Endothelial cell of umbilical vein (primary cell): Measurements from ENCODE around the gene MAG. TPM values are rescaled to one million over a fixed set of nuclear protein-coding genes. Genes with fewer than 3 reads are reported as not detected.

Source experiments
- BruUV-seq: library from RNA; stranded (reverse); fragments of 400-500 nt; replicated peaks from 2 replicates; lab custom pipeline; 2021; lab: Mats Ljungman, UMichigan
- CTCF ChIA-PET: fragments of 300-600, 350-600 bp; sonication (Branson Sonifier 250); formaldehyde crosslinking; loops from one replicate; lab custom pipeline; 2021; ENCODE audit warnings: antibody characterized with exemption, inconsistent platforms; lab: Charles Lee
- POLR2A ChIA-PET: fragments of 300-600, 350-600 bp; sonication (Branson Sonifier 250); formaldehyde crosslinking; loops from one replicate; lab custom pipeline; 2021; ENCODE audit warnings: antibody characterized with exemption, inconsistent platforms; lab: Charles Lee
- DNase-seq: peaks from one replicate; pipeline ENCODE4 v3.0.0-alpha.2; 2011; ENCODE audit warnings: low read depth, low spot score
- FAIRE-seq: peaks from 2 replicates; lab custom pipeline; 2011; peaks lifted over from hg19 to GRCh38; lab: Jason Lieb, UNC
- H2AFZ ChIP-seq: 2 replicates; pipeline ENCODE4 v1.6.0; 2012; ENCODE audit warnings: low read depth, low read length, control low read depth, inconsistent platforms
- H3K27ac ChIP-seq: 2 replicates; pipeline ENCODE4 v1.5.1; 2011; ENCODE audit warnings: low read depth, mild to moderate bottlenecking, control low read depth, low read length, moderate library complexity; ENCODE audit not compliant: insufficient read depth
- H3K27me3 ChIP-seq, 2 experiments: 2 replicates each; pipeline versions ENCODE4 v1.6.0 to v1.6.1; 2011; ENCODE audit warnings: low read length in 2 of 2, mixed read lengths in 1 of 2; ENCODE audit not compliant: control insufficient read depth in 2 of 2, insufficient read depth in 2 of 2
- H3K36me3 ChIP-seq, 2 experiments: 2 replicates in 1 of 2; 3 replicates in 1 of 2; pipeline ENCODE4 v1.5.1; 2011; ENCODE audit warnings: low read length in 2 of 2, mild to moderate bottlenecking in 1 of 2, moderate library complexity in 1 of 2; ENCODE audit not compliant: control insufficient read depth in 2 of 2, insufficient read depth in 2 of 2; ENCODE audit errors: extremely low read depth in 1 of 2
- H3K4me1 ChIP-seq: 3 replicates; pipeline ENCODE4 v1.5.1; 2011; ENCODE audit warnings: mild to moderate bottlenecking, low read length; ENCODE audit not compliant: control insufficient read depth, insufficient read depth; ENCODE audit errors: extremely low read depth
- H3K4me2 ChIP-seq: 2 replicates; pipeline ENCODE4 v1.6.1; 2011; ENCODE audit warnings: low read length, control low read depth, mixed read lengths; ENCODE audit not compliant: insufficient read depth
- H3K4me3 ChIP-seq, 3 experiments: fragments of 200-600 bp in 1 of 3; sonication (generic), shearing (Covaris generic) in 1 of 3; replicated peaks in 1 of 3; 2 replicates each; pipeline ENCODE4 v1.5.1; 2011 to 2016; ENCODE audit warnings: control low read depth in 3 of 3, low read length in 3 of 3, mild to moderate bottlenecking in 2 of 3, inconsistent platforms in 1 of 3, low read depth in 1 of 3, moderate library complexity in 1 of 3; ENCODE audit not compliant: insufficient read depth in 1 of 3
- H3K79me2 ChIP-seq: 2 replicates; pipeline ENCODE4 v1.6.0; 2012; ENCODE audit warnings: low read length, inconsistent platforms; ENCODE audit not compliant: control insufficient read depth, insufficient read depth
- H3K9ac ChIP-seq: replicated peaks from 2 replicates; pipeline ENCODE3; 2011; ENCODE audit warnings: low read length, control low read depth; ENCODE audit not compliant: insufficient read depth; ENCODE audit errors: extremely low read depth
- H3K9me1 ChIP-seq: replicated peaks from 3 replicates; pipeline ENCODE4 v1.6.0; 2011; ENCODE audit warnings: mild to moderate bottlenecking, low read length; ENCODE audit not compliant: control insufficient read depth, insufficient read depth; ENCODE audit errors: extremely low read depth
- H3K9me3 ChIP-seq: replicated peaks from 2 replicates; pipeline ENCODE4 v1.5.1; 2012; ENCODE audit warnings: low read length, inconsistent platforms; ENCODE audit not compliant: control insufficient read depth, insufficient read depth
- H4K20me1 ChIP-seq: replicated peaks from 2 replicates; pipeline ENCODE3; 2011; ENCODE audit warnings: mild to moderate bottlenecking, low read length; ENCODE audit not compliant: control insufficient read depth, insufficient read depth; ENCODE audit errors: extremely low read depth
- EZH2 ChIP-seq: IDR thresholded peaks from 2 replicates; pipeline ENCODE4 v1.6.1; 2012; ENCODE audit warnings: borderline replicate concordance, low read depth, mild to moderate bottlenecking, moderate library complexity, low read length, inconsistent platforms; ENCODE audit not compliant: severe bottlenecking
- FOS ChIP-seq: IDR thresholded peaks from 2 replicates; pipeline ENCODE4 v1.6.1; 2011; ENCODE audit warnings: mild to moderate bottlenecking, low read length, moderate library complexity, borderline replicate concordance; ENCODE audit not compliant: insufficient read depth
- GATA2 ChIP-seq: IDR thresholded peaks from 2 replicates; pipeline ENCODE4 v1.7.0; 2011; ENCODE audit warnings: low read depth, mild to moderate bottlenecking, moderate library complexity, mixed read lengths, low read length; ENCODE audit not compliant: insufficient read length, insufficient read depth
- JUN ChIP-seq: IDR thresholded peaks from 2 replicates; pipeline ENCODE4 v1.6.1; 2011; ENCODE audit warnings: borderline replicate concordance, low read depth; ENCODE audit not compliant: insufficient read length, insufficient read depth
- MYC ChIP-seq: IDR thresholded peaks from one replicate; pipeline ENCODE4 v1.6.1; 2011; ENCODE audit warnings: mild to moderate bottlenecking, low read depth, low read length
- POLR2A ChIP-seq: IDR thresholded peaks from 2 replicates; pipeline ENCODE4 v1.6.1; 2012; ENCODE audit warnings: low read depth, mild to moderate bottlenecking, control low read depth, low read length
- POLR2AphosphoS5 ChIP-seq: IDR thresholded peaks from 2 replicates; pipeline ENCODE4 v1.6.1; 2012; ENCODE audit warnings: low read depth, mild to moderate bottlenecking, control low read depth, low read length, moderate library complexity; ENCODE audit not compliant: insufficient read depth
- dilution Hi-C: fragments of 300-500 bp; cut with MboI; formaldehyde crosslinking; loops from one replicate; pipeline ENCODE4 v1.15.0; 2019; ENCODE audit warnings: low sequenced_read_pairs; ENCODE audit not compliant: extremely low pct_ligation_motif_present
- intact Hi-C: fragments of 100-400 bp; cut with micrococcal nuclease; formaldehyde crosslinking; loops from one replicate; pipeline ENCODE4 v1.10.0; 2022
- polyA plus RNA-seq, 4 experiments: library from polyadenylated mRNA; depleted of rRNA in 3 of 4; stranded (reverse) in 3 of 4; unstranded in 1 of 4; fragments of >200 nt; gene quantifications; 2 replicates each; pipeline versions ENCODE4 v1.2.1 to v1.2.3, GENCODE V29; 2011 to 2012; ENCODE audit warnings: missing spikeins in 1 of 4
- total RNA-seq: library from RNA; stranded (reverse); gene quantifications from 2 replicates; pipeline ENCODE4 v1.2.3, GENCODE V29; 2021
- TF ChIP-seq, protein P1 (sequence below), 2 donors: IDR thresholded peaks; 1 replicate in 1 of 2; 2 replicates in 1 of 2; pipeline ENCODE4 v1.5.1; 2011; ENCODE audit warnings: low read length in 2 of 2, mild to moderate bottlenecking in 2 of 2, moderate library complexity in 2 of 2, control low read depth in 1 of 2, inconsistent platforms in 1 of 2, low read depth in 1 of 2; ENCODE audit not compliant: insufficient read depth in 1 of 2; ENCODE audit errors: extremely low read depth in 1 of 2
- TF ChIP-seq, protein P2 (sequence below): IDR thresholded peaks from 2 replicates; pipeline ENCODE4 v1.6.1; 2011; ENCODE audit not compliant: insufficient read depth, insufficient read length

MAG gene
- total and polyA plus RNA-seq, 2 donors (not counting 3 experiments of a cell fraction or from before 2014, with no cell fraction given): not detected

DNA sequence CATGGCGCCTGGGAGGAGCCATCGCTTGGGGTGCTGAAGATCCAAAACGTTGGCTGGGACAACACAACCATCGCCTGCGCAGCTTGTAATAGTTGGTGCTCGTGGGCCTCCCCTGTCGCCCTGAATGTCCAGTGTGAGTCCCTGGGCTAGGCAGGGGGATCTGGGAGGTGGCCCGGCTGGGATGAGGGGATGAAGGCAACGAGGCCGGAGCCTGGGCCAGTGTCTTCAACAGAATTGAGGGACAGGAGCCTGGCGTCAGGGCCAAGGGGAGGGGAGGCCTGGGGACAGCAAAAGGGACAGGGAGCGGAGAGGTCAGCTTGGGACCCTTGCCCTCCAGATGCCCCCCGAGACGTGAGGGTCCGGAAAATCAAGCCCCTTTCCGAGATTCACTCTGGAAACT lies 49.0 kb downstream of the MAG start:
- dilution Hi-C loops (no loop called here), intact Hi-C loops (no loop called here)
- CTCF ChIA-PET: interaction anchor here (1.9 kb wide), 1 partner anchor 12 kb away, joined by 9 read pairs; no protein-coding TSS in a partner anchor
- no peak for DNase-seq
- H3K36me3 ChIP-seq: no peaks in the 10 kb centered on the region
- H3K79me2 ChIP-seq: no peaks in the 10 kb centered on the region
- H3K27ac ChIP-seq: no peak overlapping the region
- POLR2A ChIA-PET: no interaction called here
- H3K4me1 ChIP-seq: no peaks in the 10 kb centered on the region
- no peak overlapping the region for H2AFZ ChIP-seq
- H3K27me3 ChIP-seq: no peaks in the 10 kb centered on the region
- H3K9ac ChIP-seq: no peak overlapping the region
- BruUV-seq: no TSS peak
- no peak overlapping the region for H3K4me3 ChIP-seq
- H3K4me2 ChIP-seq: no peak overlapping the region
- TF ChIP-seq JUN (no peak), FOS (no peak), GATA2 (no peak), POLR2A (no peak), MYC (no peak), EZH2 (no peak), POLR2AphosphoS5 (no peak)
- TF ChIP-seq, protein P1, sequence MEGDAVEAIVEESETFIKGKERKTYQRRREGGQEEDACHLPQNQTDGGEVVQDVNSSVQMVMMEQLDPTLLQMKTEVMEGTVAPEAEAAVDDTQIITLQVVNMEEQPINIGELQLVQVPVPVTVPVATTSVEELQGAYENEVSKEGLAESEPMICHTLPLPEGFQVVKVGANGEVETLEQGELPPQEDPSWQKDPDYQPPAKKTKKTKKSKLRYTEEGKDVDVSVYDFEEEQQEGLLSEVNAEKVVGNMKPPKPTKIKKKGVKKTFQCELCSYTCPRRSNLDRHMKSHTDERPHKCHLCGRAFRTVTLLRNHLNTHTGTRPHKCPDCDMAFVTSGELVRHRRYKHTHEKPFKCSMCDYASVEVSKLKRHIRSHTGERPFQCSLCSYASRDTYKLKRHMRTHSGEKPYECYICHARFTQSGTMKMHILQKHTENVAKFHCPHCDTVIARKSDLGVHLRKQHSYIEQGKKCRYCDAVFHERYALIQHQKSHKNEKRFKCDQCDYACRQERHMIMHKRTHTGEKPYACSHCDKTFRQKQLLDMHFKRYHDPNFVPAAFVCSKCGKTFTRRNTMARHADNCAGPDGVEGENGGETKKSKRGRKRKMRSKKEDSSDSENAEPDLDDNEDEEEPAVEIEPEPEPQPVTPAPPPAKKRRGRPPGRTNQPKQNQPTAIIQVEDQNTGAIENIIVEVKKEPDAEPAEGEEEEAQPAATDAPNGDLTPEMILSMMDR (IDR thresholded peaks at IDR 0.05; ENCODE audit: extremely low read depth in 1 of 2, insufficient read depth in 1 of 2, low read depth in 1 of 2, low read length in 2 of 2): no peak
- TF ChIP-seq, protein P2, sequence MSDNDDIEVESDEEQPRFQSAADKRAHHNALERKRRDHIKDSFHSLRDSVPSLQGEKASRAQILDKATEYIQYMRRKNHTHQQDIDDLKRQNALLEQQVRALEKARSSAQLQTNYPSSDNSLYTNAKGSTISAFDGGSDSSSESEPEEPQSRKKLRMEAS: no peak
- FAIRE-seq: no peak
- no peaks in the 10 kb centered on the region for H3K9me3 ChIP-seq
- H3K9me1 ChIP-seq: no peaks in the 10 kb centered on the region
- no peaks in the 10 kb centered on the region for H4K20me1 ChIP-seq
